ENCODE data around the gene JAM3. TPM values are rescaled to one million over a fixed set of nuclear protein-coding genes. Genes with fewer than 3 reads are reported as not detected.

JAM3 gene
- total RNA-seq, 1 donor from 2014 or later, result 68.1 TPM

DNA sequence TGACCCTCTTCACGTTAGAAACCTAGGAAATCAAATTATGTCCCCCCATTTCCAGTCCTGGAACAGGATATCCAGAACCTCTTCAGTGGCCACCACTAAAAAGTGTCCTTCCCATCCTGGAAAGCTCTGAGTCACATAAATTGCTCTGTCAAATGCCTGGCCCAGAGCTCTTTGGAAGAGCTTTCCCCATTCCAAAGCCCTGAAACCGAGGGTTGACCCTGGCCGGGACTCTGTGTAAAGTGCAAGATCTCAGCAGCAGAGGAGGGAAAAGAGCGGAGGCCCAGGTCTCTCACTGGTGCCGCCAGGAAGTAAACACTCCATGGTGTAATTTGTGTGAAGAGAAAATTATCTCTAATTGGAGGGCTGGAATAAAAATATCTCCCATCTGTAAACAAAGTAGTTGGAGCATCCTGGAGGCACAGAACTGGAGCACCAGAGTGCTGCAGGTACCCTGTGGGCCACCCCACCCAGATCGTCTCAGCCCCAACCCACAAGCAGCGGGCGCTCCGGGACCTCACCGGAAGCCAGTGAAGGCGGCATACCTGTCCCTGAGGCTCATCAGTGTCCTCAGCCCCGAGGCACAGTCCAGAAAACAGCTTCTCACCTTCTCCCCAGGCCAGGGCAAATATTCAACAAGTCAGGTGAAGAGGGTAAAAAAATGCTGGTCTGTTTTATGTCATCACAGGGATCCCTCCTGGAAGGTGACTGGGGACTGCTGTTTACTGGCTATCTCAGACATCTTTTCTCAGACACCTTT lies 4.7 kb upstream of the JAM3 start:
- Histone ChIP-seq H3K27ac (no peak overlapping the region), H3K36me3 (no peaks in the 10 kb centered on the region), H3K79me2 (ENCODE audit: low read depth) (no peaks in the 10 kb centered on the region), H3F3A (ENCODE audit: low read depth) (no peaks in the 10 kb centered on the region), H3K9me3 (ENCODE audit: low read depth) (no peaks in the 10 kb centered on the region), H3K4me2 (no peak overlapping the region), H3K27me3 (peaks cover 17% of the 10 kb centered on the region), H3K4me3 (no peak overlapping the region), H3K9ac (no peak overlapping the region), H3K4me1 (no peaks in the 10 kb centered on the region), H2AFZ (replicated peaks) (no peak overlapping the region), H4K20me1 (ENCODE audit: low read depth) (peaks cover 4% of the 10 kb centered on the region)
- no peak overlapping the region for H3K4me3 Mint-ChIP-seq
- H3K36me3 Mint-ChIP-seq, result no peaks in the 10 kb centered on the region
- no peaks in the 10 kb centered on the region for H3K9me3 Mint-ChIP-seq
- peaks cover 8% of the 10 kb centered on the region for H3K27me3 Mint-ChIP-seq (ENCODE audit: insufficient read depth, low read depth)
- TF ChIP-seq EZH2phosphoT487 (IDR thresholded peaks at IDR 0.05) (no peak), EZH2 (IDR thresholded peaks at IDR 0.05) (no peak), CTCF (IDR thresholded peaks at IDR 0.05) (no peak)
- no peak overlapping the region for H3K27ac Mint-ChIP-seq
- H3K4me1 Mint-ChIP-seq, result peaks cover 15% of the 10 kb centered on the region
- DNase-seq (ENCODE audit: low spot score), result no peak

DNA sequence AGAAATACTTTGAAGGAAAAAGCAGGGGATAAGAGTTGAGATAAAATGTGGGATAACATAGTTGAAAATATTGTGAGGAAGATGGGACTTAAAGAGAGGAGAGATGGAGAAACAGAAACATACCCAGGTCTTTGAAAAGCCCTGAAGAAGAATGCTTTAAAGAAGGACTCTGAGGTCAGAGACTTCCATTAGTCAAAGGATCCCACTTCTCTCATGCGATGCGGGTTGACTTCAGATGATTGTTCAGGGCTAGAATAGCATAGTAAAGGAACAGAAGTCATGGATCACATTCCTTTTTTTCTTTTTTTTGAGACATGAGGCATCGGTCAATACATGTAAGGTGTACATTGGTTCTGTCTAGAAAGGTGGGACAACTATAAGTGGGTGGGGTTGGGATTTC lies 3.5 kb upstream of the JAM3 start:
- H3K4me1 ChIP-seq, result peaks cover 7% of the 10 kb centered on the region
- TF ChIP-seq EZH2 (IDR thresholded peaks at IDR 0.05), result no peak
- no peak for TF ChIP-seq CTCF (IDR thresholded peaks at IDR 0.05)
- TF ChIP-seq EZH2phosphoT487 (IDR thresholded peaks at IDR 0.05), result no peak

DNA sequence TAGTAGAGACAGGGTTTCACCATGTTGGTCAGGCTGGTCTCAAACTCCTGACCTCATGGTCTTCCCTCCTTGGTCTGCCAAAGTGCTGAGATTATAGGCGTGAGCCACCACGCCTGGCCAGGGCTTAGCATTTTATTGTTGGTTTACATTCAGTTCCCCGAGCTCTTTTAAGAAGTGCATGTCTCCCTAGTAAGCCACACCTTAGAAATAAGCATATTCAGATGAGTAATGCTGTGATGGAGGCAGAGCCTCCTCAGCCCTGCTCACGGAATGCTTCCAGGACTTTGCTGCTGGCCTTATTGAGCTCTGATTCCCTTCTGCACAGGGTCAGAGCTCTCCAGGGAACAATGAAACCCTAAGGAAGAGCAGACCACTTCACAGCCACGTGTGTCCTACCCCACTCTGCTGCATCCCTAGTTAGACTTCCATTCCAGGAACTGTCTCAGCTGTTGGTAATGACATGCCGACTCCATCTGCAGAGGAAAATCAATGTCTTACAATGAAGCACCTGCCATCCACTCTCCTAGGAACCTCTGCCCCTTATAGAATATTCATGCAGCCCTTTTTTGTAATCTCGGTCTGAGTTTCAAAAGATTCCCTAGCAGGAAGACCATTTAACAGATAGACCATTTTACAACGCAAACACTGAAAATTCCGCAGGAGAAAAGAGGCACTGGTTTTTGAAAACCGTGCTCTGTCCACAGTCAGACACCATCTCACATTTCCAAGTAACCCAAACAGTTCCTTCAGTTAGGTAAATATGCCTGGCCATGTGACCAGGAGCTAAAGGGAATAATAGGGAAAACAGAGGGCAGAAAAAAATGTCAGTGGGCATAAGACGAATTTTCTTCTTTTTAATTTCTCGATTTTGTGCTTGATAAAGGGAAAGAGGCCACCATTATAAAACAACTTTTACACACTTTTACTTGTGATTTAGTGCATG lies 1.7 kb upstream of the JAM3 start:
- no peak overlapping the region for H3K27ac Mint-ChIP-seq
- H3K79me2 ChIP-seq (ENCODE audit: low read depth), result peaks cover 28% of the 10 kb centered on the region

More for the DNA sequence above, 3.5 kb upstream of the JAM3 start:
- peaks cover 17% of the 10 kb centered on the region for H3K27me3 ChIP-seq
- Mint-ChIP-seq H3K27ac (no peak overlapping the region), H3K4me3 (no peak overlapping the region), H3K4me1 (peaks cover 23% of the 10 kb centered on the region), H3K36me3 (no peaks in the 10 kb centered on the region), H3K27me3 (ENCODE audit: insufficient read depth, low read depth) (peaks cover 4% of the 10 kb centered on the region), H3K9me3 (no peaks in the 10 kb centered on the region)
- H3K4me3 ChIP-seq, result no peak overlapping the region
- no peak overlapping the region for H2AFZ ChIP-seq (replicated peaks)
- no peaks in the 10 kb centered on the region for H3K36me3 ChIP-seq
- H3K79me2 ChIP-seq (ENCODE audit: low read depth), result peaks cover 10% of the 10 kb centered on the region
- no peak for DNase-seq (ENCODE audit: low spot score)
- no peak overlapping the region for H3K4me2 ChIP-seq
- H3K9me3 ChIP-seq (ENCODE audit: low read depth), result no peaks in the 10 kb centered on the region
- no peak overlapping the region for H3K27ac ChIP-seq
- peaks cover 13% of the 10 kb centered on the region for H4K20me1 ChIP-seq (ENCODE audit: low read depth)
- no peak overlapping the region for H3K9ac ChIP-seq
- H3F3A ChIP-seq (ENCODE audit: low read depth), result no peaks in the 10 kb centered on the region

More for the DNA sequence above, 1.7 kb upstream of the JAM3 start:
- TF ChIP-seq EZH2phosphoT487 (IDR thresholded peaks at IDR 0.05) (no peak), CTCF (IDR thresholded peaks at IDR 0.05) (no peak), EZH2 (IDR thresholded peaks at IDR 0.05) (no peak)
- Histone ChIP-seq H3K9me3 (ENCODE audit: low read depth) (no peaks in the 10 kb centered on the region), H3K9ac (no peak overlapping the region), H3K27me3 (peaks cover 17% of the 10 kb centered on the region), H3K4me3 (no peak overlapping the region), H3K4me2 (no peak overlapping the region), H3K4me1 (peaks cover 14% of the 10 kb centered on the region), H2AFZ (replicated peaks) (no peak overlapping the region), H3F3A (ENCODE audit: low read depth) (no peaks in the 10 kb centered on the region), H3K27ac (no peak overlapping the region), H4K20me1 (ENCODE audit: low read depth) (peaks cover 31% of the 10 kb centered on the region), H3K36me3 (no peaks in the 10 kb centered on the region)
- Mint-ChIP-seq H3K4me1 (peaks cover 41% of the 10 kb centered on the region), H3K36me3 (no peaks in the 10 kb centered on the region), H3K27me3 (ENCODE audit: insufficient read depth, low read depth) (peaks cover 4% of the 10 kb centered on the region), H3K9me3 (no peaks in the 10 kb centered on the region), H3K4me3 (no peak overlapping the region)
- DNase-seq (ENCODE audit: low spot score), result no peak
